ENCODE results near the gene EEFSEC.

The EEFSEC gene

GRCh38 chr3:128241741-128242140 is 88.5 kb downstream of the EEFSEC start:
- DNase-seq (ENCODE audit: low read depth in 2 of 2, low spot score in 1 of 2): no peak

DNA sequence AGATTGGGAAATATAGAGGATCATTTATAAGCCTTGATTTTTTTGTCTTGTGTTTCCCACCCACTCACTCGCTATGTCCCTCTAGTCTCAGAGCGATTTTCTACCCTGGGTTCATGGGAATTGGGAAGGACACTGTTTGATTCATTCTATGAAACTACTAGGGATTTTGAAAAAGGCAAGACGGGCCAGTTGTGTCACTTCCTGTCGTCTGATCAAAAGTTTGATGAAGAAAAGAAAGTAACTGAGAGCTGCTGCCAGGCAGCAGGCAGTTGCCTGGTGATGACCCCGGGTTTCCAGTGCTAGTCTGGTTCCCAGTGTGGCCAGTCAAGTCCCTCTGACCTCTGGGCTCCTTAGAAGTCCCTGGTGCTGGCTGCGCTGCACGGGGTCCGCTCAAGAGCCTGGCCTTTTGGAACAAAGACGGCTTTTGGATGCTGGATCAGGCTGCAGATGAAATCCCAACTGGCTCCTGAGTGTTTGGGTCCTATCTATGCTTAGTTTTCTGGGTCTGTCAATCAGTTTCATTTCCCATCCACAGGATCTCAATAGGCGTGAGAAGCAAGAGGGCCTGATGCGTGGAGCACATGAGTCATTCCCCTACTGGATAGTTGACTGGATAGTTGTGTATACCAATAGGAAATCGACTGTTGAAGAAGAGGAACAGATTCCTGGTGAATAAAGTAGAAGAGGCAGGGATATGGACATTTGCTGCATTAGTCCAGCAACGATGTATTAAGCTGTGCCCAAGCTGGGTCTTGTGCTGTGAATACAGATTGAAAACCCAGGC is 89.7 kb downstream of the EEFSEC start:
- DNase-seq (ENCODE audit: low read depth in 2 of 2, low spot score in 1 of 2): no peak

DNA sequence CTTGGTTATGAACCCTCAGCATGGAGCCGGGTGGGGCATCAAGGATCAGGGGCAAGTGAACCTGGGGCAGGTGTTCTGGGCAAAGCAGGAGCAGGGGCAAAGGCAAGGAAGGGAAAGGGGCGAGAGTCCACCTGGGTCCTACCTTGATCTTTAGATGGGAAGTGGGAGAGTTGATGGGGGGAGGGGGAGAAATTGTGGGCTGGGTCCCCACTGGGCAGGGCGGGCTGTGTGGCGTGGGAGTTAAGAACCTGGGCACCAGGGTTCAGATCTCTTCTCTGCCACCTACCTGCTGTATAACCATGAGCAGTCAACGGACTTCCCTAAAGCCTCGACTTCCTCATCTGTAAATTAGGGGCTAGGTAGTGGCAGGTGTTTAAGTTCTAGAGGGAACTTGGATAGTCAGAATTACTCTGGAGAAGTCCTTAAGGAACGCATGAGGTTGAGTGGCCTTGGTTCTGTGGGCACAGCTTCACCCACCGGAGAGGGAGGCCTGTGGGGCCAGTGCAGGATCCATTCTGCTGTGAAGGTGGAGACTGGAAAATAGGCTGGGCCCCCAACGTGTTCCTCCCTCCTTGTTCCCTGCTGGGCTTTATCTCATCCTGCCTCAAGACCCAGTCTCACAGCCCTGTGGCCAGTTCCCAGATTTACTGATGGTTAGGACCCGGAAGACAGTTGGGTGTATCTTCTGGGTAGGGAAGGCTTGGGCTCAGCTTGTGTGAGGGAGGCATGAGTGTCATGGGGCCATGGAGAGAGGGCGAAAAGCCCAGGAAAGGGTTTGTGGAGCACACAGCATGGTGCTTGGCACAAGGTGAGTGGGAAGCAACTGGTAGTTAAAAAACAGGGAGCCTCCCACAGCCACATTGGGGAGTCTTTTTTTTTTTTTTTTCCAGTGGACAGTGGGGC is 90.6 kb downstream of the EEFSEC start:
- no peak for DNase-seq (ENCODE audit: low read depth in 2 of 2, low spot score in 1 of 2)

DNA sequence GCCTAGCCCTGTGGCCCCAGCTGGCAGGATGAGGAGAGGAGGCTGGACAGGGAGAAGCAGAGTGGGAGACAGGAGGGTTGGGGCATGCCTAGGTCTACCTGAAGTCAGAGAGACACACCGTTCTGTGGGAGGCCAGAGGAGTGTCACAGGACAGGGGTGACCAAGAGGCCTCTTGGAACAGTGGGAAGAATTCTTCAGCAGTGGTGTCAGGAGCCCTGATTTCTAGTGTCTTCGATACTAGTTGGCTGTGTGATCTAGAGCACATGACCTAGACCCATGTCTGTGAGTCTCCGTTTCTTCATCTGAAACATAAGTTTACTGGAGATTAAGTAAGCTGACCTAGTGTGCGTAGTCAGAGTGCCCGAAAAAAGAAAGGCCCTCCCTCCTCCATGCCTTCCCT is 92.2 kb downstream of the EEFSEC start:
- DNase-seq (ENCODE audit: low read depth in 2 of 2, low spot score in 1 of 2): no peak

GRCh38 chr3:128247666-128248409 is 94.6 kb downstream of the EEFSEC start:
- DNase-seq (ENCODE audit: low read depth in 2 of 2, low spot score in 1 of 2): no peak

DNA sequence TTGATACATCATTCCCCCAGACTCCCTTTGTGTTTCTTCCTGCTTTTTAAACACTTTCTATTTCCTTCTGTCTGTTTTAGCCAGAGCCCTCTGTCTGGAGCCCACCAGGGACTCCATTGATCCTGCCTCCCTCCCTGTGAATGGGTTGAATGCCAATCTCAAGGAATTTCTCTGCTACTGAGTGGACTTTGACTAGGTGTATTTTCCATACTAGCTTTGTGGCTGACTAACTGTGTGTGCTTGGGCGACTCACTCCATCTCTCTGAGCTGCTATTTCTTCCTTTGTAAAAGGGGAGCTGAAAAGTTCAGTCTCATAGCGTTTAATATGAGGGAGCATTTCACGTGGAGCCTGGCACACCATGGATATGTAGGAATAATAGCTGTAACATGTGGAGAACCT is 98.8 kb downstream of the EEFSEC start:
- no peak for DNase-seq (ENCODE audit: low read depth in 2 of 2, low spot score in 1 of 2)

DNA sequence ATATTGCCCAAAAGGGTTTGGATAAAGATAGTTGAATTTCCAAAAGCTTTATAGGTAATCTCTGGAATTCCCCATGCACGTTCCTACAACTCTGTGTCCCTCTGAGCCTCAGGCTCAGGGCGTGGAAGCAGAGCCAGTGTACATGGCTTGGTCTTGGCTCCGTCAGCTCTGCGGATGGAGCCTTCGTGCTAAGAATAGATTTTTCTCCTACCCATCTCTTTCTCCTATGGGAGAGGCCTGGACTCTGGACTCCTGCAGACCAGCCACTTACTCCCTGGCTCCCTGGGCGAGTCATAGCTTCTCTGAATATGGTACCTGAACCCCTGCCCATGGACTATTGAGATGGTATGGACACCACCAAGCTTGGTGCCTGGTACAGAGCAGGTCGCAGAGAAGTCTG is 99.9 kb downstream of the EEFSEC start:
- DNase-seq (ENCODE audit: low read depth in 2 of 2, low spot score in 1 of 2): no peak

DNA sequence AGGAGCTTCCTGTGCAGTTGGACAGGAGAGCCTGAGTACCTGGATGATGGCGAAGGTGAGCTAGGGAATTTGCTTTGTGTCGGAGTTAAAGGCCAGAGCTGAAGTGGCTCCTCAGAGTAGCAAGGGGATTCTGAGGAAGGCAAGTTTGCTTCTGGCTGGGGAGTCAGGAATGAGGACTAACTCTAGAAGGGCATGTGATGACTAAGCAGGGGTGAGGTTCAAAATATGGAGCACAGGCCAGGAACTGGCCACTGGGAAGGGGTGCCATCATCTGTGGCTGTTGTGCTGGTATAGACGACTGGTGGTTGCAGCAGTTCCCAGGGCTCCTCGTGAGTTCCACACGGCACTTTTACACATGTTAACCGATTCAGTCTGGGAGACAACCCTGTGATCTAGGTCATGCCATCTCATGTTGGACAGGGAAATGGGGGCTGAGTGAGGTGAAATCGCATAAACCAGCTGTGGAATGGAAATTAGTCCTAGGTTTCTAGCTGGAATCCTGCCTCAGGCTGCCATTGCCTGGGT is 100.8 kb downstream of the EEFSEC start:
- no peak for DNase-seq (ENCODE audit: low read depth in 2 of 2, low spot score in 1 of 2)

GRCh38 chr3:128254967-128255366 is 101.7 kb downstream of the EEFSEC start:
- DNase-seq (ENCODE audit: low read depth in 2 of 2, low spot score in 1 of 2): no peak

DNA sequence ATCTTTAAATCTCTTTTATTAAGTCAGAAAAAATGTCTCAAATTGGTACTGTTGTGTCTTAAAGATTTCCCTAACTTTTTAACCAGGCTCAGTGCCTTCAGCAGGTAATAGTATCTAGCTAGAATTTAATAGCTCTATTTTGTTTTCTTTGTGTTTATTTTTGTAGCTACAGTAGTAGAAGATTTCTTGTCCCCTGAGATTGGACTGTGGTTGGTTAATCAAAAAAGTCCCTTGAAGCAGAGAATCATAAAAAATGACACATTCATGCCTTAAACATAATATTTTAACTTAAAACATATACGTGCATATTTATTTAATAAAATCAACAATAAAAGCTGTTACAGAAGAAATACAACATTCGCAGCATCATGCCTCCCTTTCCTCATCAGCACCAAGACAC is 102.8 kb downstream of the EEFSEC start:
- DNase-seq (ENCODE audit: low read depth in 2 of 2, low spot score in 1 of 2): no peak

- no peak for DNase-seq (ENCODE audit: low read depth in 2 of 2, low spot score in 1 of 2)
Observed at GRCh38 chr3:128257632-128258031, 104.4 kb downstream of the EEFSEC start.

DNA sequence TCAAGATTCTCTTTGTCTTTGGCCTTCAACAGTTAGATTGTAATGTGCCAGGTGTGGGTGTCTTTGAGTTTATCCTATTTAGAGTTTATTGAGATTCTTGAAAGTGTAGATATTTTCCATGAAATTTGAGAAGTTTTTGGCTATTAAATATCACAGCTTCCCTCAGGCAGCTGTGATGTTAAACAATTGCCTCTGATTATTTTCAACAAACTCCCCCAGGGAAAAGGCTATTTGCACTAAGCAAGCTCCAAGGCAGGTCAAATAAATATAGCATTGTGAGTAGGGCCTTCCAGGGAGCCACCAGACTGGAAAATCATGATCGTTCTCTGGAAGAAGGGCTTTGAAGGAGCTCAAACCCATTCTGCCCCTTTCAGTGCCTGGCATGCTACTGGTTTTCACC is 107.0 kb downstream of the EEFSEC start:
- no peak for DNase-seq (ENCODE audit: low read depth in 2 of 2, low spot score in 1 of 2)

GRCh38 chr3:128262457-128262856 is 109.2 kb downstream of the EEFSEC start:
- DNase-seq (ENCODE audit: low read depth in 2 of 2, low spot score in 1 of 2): no peak

DNA sequence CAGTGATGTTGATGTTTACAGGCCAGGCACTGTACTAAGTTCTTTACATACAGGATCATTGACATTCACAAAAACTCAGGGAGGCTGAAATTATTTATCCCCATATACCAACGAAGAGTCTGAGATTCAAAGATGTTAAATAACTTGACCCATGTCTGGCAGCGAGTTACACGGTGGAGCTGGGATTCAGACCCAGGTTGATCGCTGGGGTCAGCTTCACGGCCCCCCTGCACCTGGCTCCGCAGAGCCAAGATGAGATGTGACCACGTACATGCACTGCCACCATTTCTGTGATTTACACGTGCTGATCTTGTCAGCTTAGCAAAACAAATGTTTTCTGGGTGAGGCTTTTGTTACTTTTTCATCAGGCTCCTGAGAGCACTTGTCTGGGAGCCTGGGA is 109.8 kb downstream of the EEFSEC start:
- DNase-seq (ENCODE audit: low read depth in 2 of 2, low spot score in 1 of 2): no peak

GRCh38 chr3:128263946-128264345 is 110.7 kb downstream of the EEFSEC start:
- no peak for DNase-seq (ENCODE audit: low read depth in 2 of 2, low spot score in 1 of 2)

GRCh38 chr3:128266453-128266852 is 113.2 kb downstream of the EEFSEC start:
- no peak for DNase-seq (ENCODE audit: low read depth in 2 of 2, low spot score in 1 of 2)

DNA sequence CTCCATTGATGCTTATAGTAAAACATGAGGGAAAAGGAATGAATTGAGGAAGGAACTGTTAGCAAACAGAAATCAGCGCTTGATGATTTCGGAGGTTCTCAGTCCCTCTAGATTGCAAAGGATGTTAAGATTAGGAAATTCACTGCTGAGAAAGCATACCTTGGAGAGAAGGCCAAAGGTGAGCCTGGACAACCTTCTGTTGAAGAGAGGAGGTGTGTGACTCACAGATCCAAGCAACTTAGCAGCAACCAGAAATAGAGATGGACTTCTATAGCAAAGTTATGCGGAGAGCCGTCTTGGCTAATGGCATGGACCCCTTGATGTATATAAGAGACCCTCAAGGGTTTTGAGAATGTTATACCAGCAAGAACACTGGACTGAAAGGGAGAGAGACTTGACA is 114.3 kb downstream of the EEFSEC start:
- DNase-seq (ENCODE audit: low read depth in 2 of 2, low spot score in 1 of 2): no peak

GRCh38 chr3:128269006-128269775 is 115.9 kb downstream of the EEFSEC start:
- DNase-seq (ENCODE audit: low read depth in 2 of 2, low spot score in 1 of 2): no peak

- no peak for DNase-seq (ENCODE audit: low read depth in 2 of 2, low spot score in 1 of 2)
Observed at GRCh38 chr3:128269796-128270195, 116.5 kb downstream of the EEFSEC start.

All from stimulated activated CD8-positive, alpha-beta memory T cell treated with anti-CD3 and anti-CD28 coated beads, Interleukin-4, amount 100 ng/mL, for 1 hour (primary cell).